Fibroblast of lung (primary cell): ENCODE measurements around the gene TGM6. TPM values are rescaled to one million over a fixed set of nuclear protein-coding genes. Genes with fewer than 3 reads are reported as not detected.

ENCODE experiments used
- DNase-seq, 2 donors: peaks; one replicate each; pipeline versions ENCODE4 v3.0.0 to v3.0.0-alpha.2; 2010; ENCODE audit warnings: low read depth in 2 of 2
- H2AFZ ChIP-seq: 2 replicates; pipeline ENCODE4 v1.5.1; 2012; ENCODE audit warnings: low read length, control low read depth, inconsistent platforms
- H3K27ac ChIP-seq: 2 replicates; pipeline ENCODE4 v1.5.1; 2011; ENCODE audit warnings: low read length, control low read depth; ENCODE audit not compliant: insufficient read depth
- H3K27me3 ChIP-seq: 2 replicates; pipeline ENCODE4 v1.5.1; 2011; ENCODE audit warnings: mild to moderate bottlenecking, low read length; ENCODE audit not compliant: control insufficient read depth, insufficient read depth
- H3K36me3 ChIP-seq: 2 replicates; pipeline ENCODE4 v1.5.1; 2011; ENCODE audit warnings: low read length; ENCODE audit not compliant: control insufficient read depth, insufficient read depth
- H3K4me1 ChIP-seq: 2 replicates; pipeline ENCODE4 v1.5.1; 2011; ENCODE audit warnings: low read length; ENCODE audit not compliant: control insufficient read depth, insufficient read depth; ENCODE audit errors: extremely low read depth
- H3K4me2 ChIP-seq: 2 replicates; pipeline ENCODE4 v1.5.1; 2011; ENCODE audit warnings: low read length, control low read depth; ENCODE audit not compliant: insufficient read depth; ENCODE audit errors: extremely low read depth
- H3K4me3 ChIP-seq, 4 experiments: fragments of 200-600 bp in 1 of 4; sonication (generic) in 1 of 4; replicated peaks in 1 of 4; 2 replicates each; pipeline ENCODE4 v1.5.1; 2011 to 2016; ENCODE audit warnings: low read length in 4 of 4, low read depth in 3 of 4, mild to moderate bottlenecking in 3 of 4, control low read depth in 2 of 4, inconsistent platforms in 1 of 4, mixed read lengths in 1 of 4; ENCODE audit not compliant: insufficient read depth in 1 of 4; ENCODE audit errors: control extremely low read depth in 1 of 4
- H3K79me2 ChIP-seq: 2 replicates; pipeline ENCODE4 v1.5.1; 2012; ENCODE audit warnings: mild to moderate bottlenecking, low read length, inconsistent platforms; ENCODE audit not compliant: control insufficient read depth, insufficient read depth
- H3K9ac ChIP-seq: 2 replicates; pipeline ENCODE4 v1.5.1; 2011; ENCODE audit warnings: mild to moderate bottlenecking, low read length, control low read depth; ENCODE audit not compliant: insufficient read depth
- H3K9me3 ChIP-seq: 2 replicates; pipeline ENCODE4 v1.5.1; 2012; ENCODE audit warnings: low read depth, low read length; ENCODE audit not compliant: control insufficient read depth, insufficient read depth
- H4K20me1 ChIP-seq: 2 replicates; pipeline ENCODE4 v1.5.1; 2011; ENCODE audit warnings: low read length; ENCODE audit not compliant: control insufficient read depth, insufficient read depth; ENCODE audit errors: extremely low read depth
- EZH2 ChIP-seq: IDR thresholded peaks from 2 replicates; pipeline ENCODE4 v1.5.1; 2012; ENCODE audit warnings: low read length, control low read depth, mild to moderate bottlenecking; ENCODE audit errors: missing control alignments
- polyA plus RNA-seq, 2 donors: library from polyadenylated mRNA; depleted of rRNA in 1 of 2; stranded (reverse) in 1 of 2; unstranded in 1 of 2; fragments of >200 nt; gene quantifications; 2 replicates each; pipeline ENCODE4 v1.2.1, GENCODE V29; 2011 to 2012; ENCODE audit warnings: missing spikeins in 1 of 2
- total RNA-seq: library from RNA; depleted of rRNA; stranded (reverse); fragments of >200 nt; gene quantifications from 2 replicates; pipeline ENCODE4 v1.2.1, GENCODE V29; 2014
- TF ChIP-seq, protein P1 (sequence below), 2 donors: IDR thresholded peaks in 1 of 2; conservative IDR thresholded peaks in 1 of 2; 1 replicate in 1 of 2; 2 replicates in 1 of 2; pipeline ENCODE4 v1.5.1; 2011 to 2012; ENCODE audit warnings: low read length in 2 of 2, control low read depth in 1 of 2, inconsistent platforms in 1 of 2, low read depth in 1 of 2, mild to moderate bottlenecking in 1 of 2

The TGM6 gene
- total and polyA plus RNA-seq, 2 donors (not counting 1 experiment from before 2014, with no cell fraction given), result not detected

GRCh38 chr20:2446845-2447244 is 66.1 kb downstream of the TGM6 start:
- H3K4me3 ChIP-seq, result no peak overlapping the region
- no peaks in the 10 kb centered on the region for H3K4me1 ChIP-seq
- TF ChIP-seq EZH2, result no peak
- TF ChIP-seq, protein P1, sequence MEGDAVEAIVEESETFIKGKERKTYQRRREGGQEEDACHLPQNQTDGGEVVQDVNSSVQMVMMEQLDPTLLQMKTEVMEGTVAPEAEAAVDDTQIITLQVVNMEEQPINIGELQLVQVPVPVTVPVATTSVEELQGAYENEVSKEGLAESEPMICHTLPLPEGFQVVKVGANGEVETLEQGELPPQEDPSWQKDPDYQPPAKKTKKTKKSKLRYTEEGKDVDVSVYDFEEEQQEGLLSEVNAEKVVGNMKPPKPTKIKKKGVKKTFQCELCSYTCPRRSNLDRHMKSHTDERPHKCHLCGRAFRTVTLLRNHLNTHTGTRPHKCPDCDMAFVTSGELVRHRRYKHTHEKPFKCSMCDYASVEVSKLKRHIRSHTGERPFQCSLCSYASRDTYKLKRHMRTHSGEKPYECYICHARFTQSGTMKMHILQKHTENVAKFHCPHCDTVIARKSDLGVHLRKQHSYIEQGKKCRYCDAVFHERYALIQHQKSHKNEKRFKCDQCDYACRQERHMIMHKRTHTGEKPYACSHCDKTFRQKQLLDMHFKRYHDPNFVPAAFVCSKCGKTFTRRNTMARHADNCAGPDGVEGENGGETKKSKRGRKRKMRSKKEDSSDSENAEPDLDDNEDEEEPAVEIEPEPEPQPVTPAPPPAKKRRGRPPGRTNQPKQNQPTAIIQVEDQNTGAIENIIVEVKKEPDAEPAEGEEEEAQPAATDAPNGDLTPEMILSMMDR (conservative IDR thresholded peaks at IDR 0.05 in 1 of 2, IDR thresholded peaks at IDR 0.05 in 1 of 2; ENCODE audit: low read depth in 1 of 2, low read length in 2 of 2), result no peak
- H3K79me2 ChIP-seq, result no peaks in the 10 kb centered on the region
- no peak overlapping the region for H2AFZ ChIP-seq
- H3K9me3 ChIP-seq, result no peaks in the 10 kb centered on the region
- no peak overlapping the region for H3K9ac ChIP-seq
- no peak for DNase-seq
- no peaks in the 10 kb centered on the region for H3K27me3 ChIP-seq
- no peaks in the 10 kb centered on the region for H3K36me3 ChIP-seq
- H3K4me2 ChIP-seq, result no peak overlapping the region
- no peak overlapping the region for H3K27ac ChIP-seq
- H4K20me1 ChIP-seq, result no peaks in the 10 kb centered on the region

DNA sequence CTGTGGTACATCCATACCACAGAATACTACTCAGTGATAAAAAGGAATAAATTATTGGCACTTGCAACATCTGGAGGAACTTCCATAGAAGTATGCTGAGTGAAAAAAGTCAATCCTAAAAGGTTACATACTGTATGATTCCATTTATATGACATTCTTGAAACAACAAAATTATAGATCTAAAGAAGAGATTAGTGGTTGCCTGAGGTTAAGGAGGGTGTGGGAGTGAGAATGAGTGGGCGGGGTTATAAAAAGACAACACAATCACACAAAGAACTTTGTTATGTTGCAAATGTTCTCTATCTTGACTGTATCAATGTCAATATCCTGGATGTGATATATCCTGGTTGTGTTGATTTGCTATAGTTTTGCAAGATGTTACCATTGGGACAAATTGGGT is 68.7 kb downstream of the TGM6 start:
- no peaks in the 10 kb centered on the region for H3K36me3 ChIP-seq
- TF ChIP-seq, protein P1 (conservative IDR thresholded peaks at IDR 0.05 in 1 of 2, IDR thresholded peaks at IDR 0.05 in 1 of 2; ENCODE audit: low read depth in 1 of 2, low read length in 2 of 2), result no peak
- no peak for TF ChIP-seq EZH2

GRCh38 chr20:2451422-2451821 is 70.7 kb downstream of the TGM6 start:
- DNase-seq, result no peak
- Histone ChIP-seq H4K20me1 (no peaks in the 10 kb centered on the region), H3K9ac (no peak overlapping the region), H2AFZ (no peak overlapping the region), H3K9me3 (no peaks in the 10 kb centered on the region), H3K4me3 (no peak overlapping the region), H3K36me3 (no peaks in the 10 kb centered on the region), H3K27me3 (no peaks in the 10 kb centered on the region), H3K4me1 (no peaks in the 10 kb centered on the region), H3K79me2 (no peaks in the 10 kb centered on the region), H3K27ac (no peak overlapping the region), H3K4me2 (no peak overlapping the region)
- TF ChIP-seq EZH2, result no peak
- TF ChIP-seq, protein P1 (conservative IDR thresholded peaks at IDR 0.05 in 1 of 2, IDR thresholded peaks at IDR 0.05 in 1 of 2; ENCODE audit: low read depth in 1 of 2, low read length in 2 of 2), result no peak

More for the DNA sequence above, 68.7 kb downstream of the TGM6 start:
- no peak overlapping the region for H2AFZ ChIP-seq
- no peaks in the 10 kb centered on the region for H3K27me3 ChIP-seq
- no peak for DNase-seq
- H3K27ac ChIP-seq, result no peak overlapping the region
- no peaks in the 10 kb centered on the region for H4K20me1 ChIP-seq
- H3K79me2 ChIP-seq, result no peaks in the 10 kb centered on the region
- no peaks in the 10 kb centered on the region for H3K4me1 ChIP-seq
- no peak overlapping the region for H3K4me3 ChIP-seq
- no peak overlapping the region for H3K9ac ChIP-seq
- no peak overlapping the region for H3K4me2 ChIP-seq
- H3K9me3 ChIP-seq, result no peaks in the 10 kb centered on the region
